HCT116 (cell line): ENCODE measurements around the gene POLR3A. TPM values are rescaled to one million over a fixed set of nuclear protein-coding genes. Genes with fewer than 3 reads are reported as not detected.

Experiments
- ATAC-seq: fragments of 200-7000 bp; cut with Tn5 transposase; 2 replicates; pipeline ENCODE4 v1.9.1; 2020; ENCODE audit warnings: mild to moderate bottlenecking, moderate library complexity
- BruUV-seq: library from RNA; stranded (reverse); fragments of 400-500 nt; replicated peaks from 2 replicates; lab custom pipeline; 2021; lab: Mats Ljungman, UMichigan
- CTCF ChIA-PET: fragments of 300-600 bp; sonication (Branson Sonifier 250); formaldehyde crosslinking; loops from one replicate; lab custom pipeline; 2021; ENCODE audit warnings: antibody characterized with exemption; lab: Charles Lee
- POLR2A ChIA-PET: fragments of 300-600, 350-600 bp; sonication (Branson Sonifier 250); formaldehyde crosslinking; loops from one replicate; lab custom pipeline; 2021; ENCODE audit warnings: antibody characterized with exemption; lab: Charles Lee
- RAD21 ChIA-PET, 2 experiments: fragments of 300-600 bp; sonication (Branson Sonifier 250); formaldehyde crosslinking; loops; one replicate each; lab custom pipeline; 2023; ENCODE audit warnings: low total read pairs in 2 of 2; ENCODE audit not compliant: uncharacterized antibody in 2 of 2, unreplicated experiment in 2 of 2, low non-redundant PET in 1 of 2; lab: Charles Lee
- DNase-seq: peaks from one replicate; pipeline ENCODE4 v3.0.0-alpha.2; 2010; ENCODE audit warnings: low read depth, low spot score
- H2AFZ ChIP-seq: fragments of 200-600 bp; shearing (Covaris generic), sonication (generic); 2 replicates; pipeline ENCODE4 v1.6.1; 2017; ENCODE audit warnings: low read depth, mixed run types, mixed read lengths, antibody characterized with exemption, low read length; ENCODE audit not compliant: poor library complexity, severe bottlenecking
- H3K27ac ChIP-seq: 2 replicates; pipeline ENCODE4 v1.5.1; 2012; ENCODE audit warnings: low read depth, low read length
- H3K27me3 ChIP-seq: fragments of 200-600 bp; sonication (generic); 2 replicates; pipeline ENCODE4 v1.6.1; 2016; ENCODE audit warnings: mixed run types, low read length, mixed read lengths; ENCODE audit not compliant: insufficient read depth
- H3K36me3 ChIP-seq, 2 experiments: fragments of 200-500 bp in 1 of 2; fragments of 200-600 bp in 1 of 2; sonication (Bioruptor generic) in 1 of 2; sonication (generic) in 1 of 2; 2 replicates each; pipeline versions ENCODE4 v1.5.1 to v1.6.1; 2014 to 2016; ENCODE audit warnings: low read length in 2 of 2, inconsistent platforms in 1 of 2, mixed read lengths in 1 of 2, mixed run types in 1 of 2; ENCODE audit not compliant: insufficient read depth in 2 of 2, control insufficient read depth in 1 of 2
- H3K4me1 ChIP-seq, 2 experiments: fragments of 200-600 bp in 1 of 2; sonication (generic) in 1 of 2; 2 replicates each; pipeline versions ENCODE4 v1.5.1 to v1.6.1; 2012 to 2017; ENCODE audit warnings: low read length in 2 of 2, inconsistent platforms in 1 of 2, mild to moderate bottlenecking in 1 of 2, mixed read lengths in 1 of 2, mixed run types in 1 of 2, moderate library complexity in 1 of 2; ENCODE audit not compliant: insufficient read depth in 2 of 2, control insufficient read depth in 1 of 2
- H3K4me2 ChIP-seq: fragments of 200-600 bp; sonication (generic); 2 replicates; pipeline ENCODE4 v1.6.1; 2017; ENCODE audit warnings: mixed run types, low read length, mixed read lengths
- H3K4me3 ChIP-seq, 2 experiments: fragments of 200-600 bp in 1 of 2; sonication (generic) in 1 of 2; replicated peaks in 1 of 2; 2 replicates each; pipeline ENCODE4 v1.5.1; 2011 to 2016; ENCODE audit warnings: low read length in 2 of 2, control low read depth in 1 of 2, low read depth in 1 of 2, mild to moderate bottlenecking in 1 of 2, mixed read lengths in 1 of 2, mixed run types in 1 of 2
- H3K79me2 ChIP-seq: fragments of 200-600 bp; sonication (generic); 2 replicates; pipeline ENCODE4 v1.6.1; 2017; ENCODE audit warnings: mild to moderate bottlenecking, mixed run types, low read length, moderate library complexity, mixed read lengths; ENCODE audit not compliant: insufficient read depth
- H3K9ac ChIP-seq: fragments of 200-600 bp; sonication (generic); 2 replicates; pipeline ENCODE4 v1.6.1; 2016; ENCODE audit warnings: low read length, mixed read lengths
- H3K9me2 ChIP-seq: fragments of 200-600 bp; sonication (generic), shearing (Covaris generic); 2 replicates; pipeline ENCODE4 v1.6.1; 2017; ENCODE audit warnings: mixed run types, mild to moderate bottlenecking, moderate library complexity; ENCODE audit not compliant: insufficient read depth
- H3K9me3 ChIP-seq, 2 experiments: fragments of 200-500 bp in 1 of 2; fragments of 200-600 bp in 1 of 2; sonication (Bioruptor generic) in 1 of 2; sonication (generic) in 1 of 2; 2 replicates each; pipeline ENCODE4 v1.6.1; 2014 to 2017; ENCODE audit warnings: low read length in 2 of 2, mixed read lengths in 2 of 2, inconsistent platforms in 1 of 2, low read depth in 1 of 2, mild to moderate bottlenecking in 1 of 2, mixed run types in 1 of 2, moderate library complexity in 1 of 2; ENCODE audit not compliant: control insufficient read depth in 1 of 2, insufficient read depth in 1 of 2
- H4K20me1 ChIP-seq: fragments of 200-600 bp; sonication (generic), shearing (Covaris generic); 2 replicates; pipeline ENCODE4 v1.6.1; 2017; ENCODE audit warnings: mixed run types, mild to moderate bottlenecking, moderate library complexity; ENCODE audit not compliant: insufficient read depth
- CBX3 ChIP-seq: IDR thresholded peaks from 2 replicates; pipeline ENCODE4 v1.6.1; 2012; ENCODE audit warnings: low read depth
- CEBPB ChIP-seq: IDR thresholded peaks from 2 replicates; pipeline ENCODE4 v1.6.1; 2012; ENCODE audit warnings: low read depth
- EZH2 ChIP-seq: fragments of 200-600 bp; sonication (generic); IDR thresholded peaks from 2 replicates; pipeline ENCODE4 v1.6.1; 2017; ENCODE audit warnings: antibody characterized with exemption, mixed run types
- FOSL1 ChIP-seq: IDR thresholded peaks from 2 replicates; pipeline ENCODE4 v1.6.1; 2012; ENCODE audit warnings: low read depth
- RAD21 ChIP-seq: IDR thresholded peaks from 2 replicates; pipeline ENCODE4 v1.6.1; 2012; ENCODE audit warnings: low read depth, mild to moderate bottlenecking
- SIN3A ChIP-seq: IDR thresholded peaks from 2 replicates; pipeline ENCODE4 v1.6.1; 2012; ENCODE audit warnings: low read depth
- YY1 ChIP-seq: IDR thresholded peaks from 2 replicates; pipeline ENCODE4 v1.6.1; 2011; ENCODE audit warnings: low read length, low read depth, moderate library complexity, mild to moderate bottlenecking; ENCODE audit not compliant: insufficient replicate concordance; ENCODE audit errors: extremely low read depth
- ZFX ChIP-seq: fragments of 450-650 bp; IDR thresholded peaks from 2 replicates; pipeline ENCODE4 v1.6.1; 2017
- intact Hi-C: fragments of 100-400 bp; cut with micrococcal nuclease; formaldehyde crosslinking; loops from 2 replicates; pipeline ENCODE4 v1.10.0; 2022
- total RNA-seq: library from RNA; stranded (reverse); gene quantifications from one replicate; pipeline ENCODE4 v1.2.1, GENCODE V29; 2021; ENCODE audit not compliant: unreplicated experiment

POLR3A gene
- total RNA-seq, 1 experiment from 2014 or later = 26.6 TPM

- POLR2A ChIA-PET = no interaction called here
- DNase-seq = no peak
- Histone ChIP-seq H3K9me2 (no peaks in the 10 kb centered on the region), H3K27ac (no peak overlapping the region), H3K4me3 (no peak overlapping the region), H3K36me3 (no peaks in the 10 kb centered on the region), H2AFZ (no peak overlapping the region), H3K9ac (no peak overlapping the region), H3K79me2 (no peaks in the 10 kb centered on the region), H3K9me3 (peaks cover 6 to 9% of the 10 kb centered on the region in 2 experiments; a peak in 1 of 4 replicates), H3K27me3 (no peaks in the 10 kb centered on the region), H4K20me1 (no peaks in the 10 kb centered on the region), H3K4me2 (no peak overlapping the region), H3K4me1 (peaks cover 0 to 10% of the 10 kb centered on the region in 2 experiments; a peak in 2 of 4 replicates)
- intact Hi-C loops = no loop called here
- CTCF ChIA-PET = no interaction called here
- TF ChIP-seq CEBPB (no peak), FOSL1 (no peak), SIN3A (no peak), YY1 (no peak), ZFX (no peak), RAD21 (no peak)
- no peak for ATAC-seq
- RAD21 ChIA-PET = no interaction called here
- BruUV-seq = no TSS peak
Measured at GRCh38 chr10:77964811-77965210, 64.5 kb downstream of the POLR3A start.

DNA sequence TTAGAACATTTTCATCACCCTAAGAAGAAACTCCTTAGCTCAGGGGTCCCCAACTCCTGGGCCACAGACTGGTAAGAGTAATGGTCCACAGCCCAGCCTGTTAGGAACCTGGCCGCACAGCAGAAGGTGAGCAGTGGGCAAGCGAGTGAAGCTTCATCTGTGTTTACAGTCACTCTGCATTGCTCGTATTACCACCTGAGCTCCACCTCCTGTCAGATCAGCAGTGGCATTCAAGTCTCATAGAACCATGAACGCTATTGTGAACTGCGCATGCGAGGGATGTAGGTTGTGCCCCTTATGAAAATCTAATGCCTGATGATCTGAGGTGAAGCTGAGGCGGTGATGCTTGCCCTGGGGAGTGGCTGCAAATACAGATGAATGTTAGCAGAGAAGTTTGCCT lies 65.4 kb downstream of the POLR3A start:
- Histone ChIP-seq H4K20me1 (no peaks in the 10 kb centered on the region), H3K9ac (no peak overlapping the region), H3K79me2 (no peaks in the 10 kb centered on the region), H3K27me3 (no peaks in the 10 kb centered on the region), H2AFZ (no peak overlapping the region), H3K4me1 (peaks cover 0 to 10% of the 10 kb centered on the region in 2 experiments; a peak in 2 of 4 replicates), H3K27ac (no peak overlapping the region), H3K4me3 (no peak overlapping the region), H3K4me2 (no peak overlapping the region), H3K36me3 (no peaks in the 10 kb centered on the region), H3K9me3 (peaks cover 6 to 9% of the 10 kb centered on the region in 2 experiments; a peak in 1 of 4 replicates), H3K9me2 (no peaks in the 10 kb centered on the region)
- DNase-seq (no peak), ATAC-seq (no peak)
- BruUV-seq = no TSS peak
- intact Hi-C loops = no loop called here
- ChIA-PET POLR2A (no interaction called here), RAD21 (no interaction called here), CTCF (no interaction called here)
- TF ChIP-seq CBX3 = peak; percentile 64; the same call in 1 of the 2 replicates
- TF ChIP-seq EZH2 = no peak
